NCI-H2196 (cell line): ENCODE results near the gene P4HA1.
"Not testable (repeated sequence)": the region's sequence is repeated elsewhere in the genome, so short reads cannot be mapped to it uniquely, and the experiment has no call there.

Source experiments
- DNase-seq: peaks from one replicate; lab custom pipeline; 2025; ENCODE audit not compliant: unreplicated experiment; lab: John Stamatoyannopoulos, UW

Gene P4HA1

DNA sequence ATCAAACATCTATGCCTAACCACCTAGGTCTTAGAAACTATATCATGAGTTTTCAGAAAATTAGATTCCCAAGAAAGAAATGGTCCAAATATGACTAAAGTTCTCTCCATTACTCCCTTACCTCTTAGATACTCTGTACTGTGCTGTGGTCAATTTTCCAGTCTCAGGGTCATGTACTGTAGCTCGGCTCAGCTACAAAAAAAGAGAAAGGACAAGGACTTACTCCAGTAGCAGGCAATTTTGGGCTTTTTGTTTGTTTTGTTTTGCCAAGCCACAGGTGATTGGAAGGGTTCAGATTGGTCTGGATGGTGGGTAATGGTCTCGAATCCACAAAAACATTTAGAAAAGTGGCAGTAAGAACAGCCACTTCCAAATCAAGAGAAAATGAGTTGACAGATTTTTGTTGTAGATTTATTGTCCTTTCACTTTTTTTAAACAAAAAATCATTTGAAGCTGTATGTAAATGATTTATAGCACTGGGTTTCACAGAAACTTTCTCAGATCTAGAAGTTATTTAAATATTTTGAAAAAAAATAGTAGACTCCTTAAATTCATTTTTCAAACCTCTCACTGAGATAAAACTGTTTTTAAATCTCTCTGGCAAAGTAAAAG lies 52.8 kb downstream of the P4HA1 start:
- DNase-seq, result no peak

DNA sequence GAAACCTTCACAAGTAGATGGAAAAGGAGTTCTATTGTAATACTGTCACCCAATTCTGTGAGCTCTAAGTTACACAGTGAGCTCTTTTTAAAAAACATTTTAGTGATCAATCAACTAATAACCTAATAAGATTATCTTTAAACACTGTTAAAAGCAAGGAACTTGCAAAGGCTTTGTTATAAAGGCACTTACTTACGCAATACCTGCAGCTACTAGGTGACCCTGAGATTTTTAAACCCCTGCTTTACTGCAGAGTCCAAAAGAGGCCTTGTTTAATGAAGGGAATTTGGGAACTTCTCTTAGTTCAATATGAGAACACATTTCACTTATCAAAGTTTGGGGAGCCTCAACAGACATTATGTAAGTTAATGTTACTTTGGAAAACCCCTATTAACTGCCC lies 53.3 kb downstream of the P4HA1 start:
- no peak for DNase-seq

DNA sequence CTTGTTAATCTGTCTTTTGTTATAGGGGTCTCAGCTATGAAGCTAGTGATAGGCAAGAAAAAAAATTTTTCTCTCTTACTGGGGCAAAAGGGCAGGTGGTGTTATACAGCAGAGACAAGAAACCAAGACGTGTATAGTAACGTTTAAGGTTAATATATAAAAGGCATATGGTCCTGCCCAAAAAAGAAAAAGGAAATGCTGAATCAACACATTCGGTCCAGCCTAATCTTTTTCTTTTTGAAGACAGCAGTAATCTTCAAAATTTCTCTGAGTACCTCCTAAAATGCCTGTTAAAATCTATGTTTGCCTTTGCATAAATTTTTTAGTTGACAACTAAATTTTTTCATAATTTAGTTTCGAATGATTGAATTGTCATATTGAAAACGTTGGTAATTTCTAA lies 54.5 kb downstream of the P4HA1 start:
- no peak for DNase-seq

DNA sequence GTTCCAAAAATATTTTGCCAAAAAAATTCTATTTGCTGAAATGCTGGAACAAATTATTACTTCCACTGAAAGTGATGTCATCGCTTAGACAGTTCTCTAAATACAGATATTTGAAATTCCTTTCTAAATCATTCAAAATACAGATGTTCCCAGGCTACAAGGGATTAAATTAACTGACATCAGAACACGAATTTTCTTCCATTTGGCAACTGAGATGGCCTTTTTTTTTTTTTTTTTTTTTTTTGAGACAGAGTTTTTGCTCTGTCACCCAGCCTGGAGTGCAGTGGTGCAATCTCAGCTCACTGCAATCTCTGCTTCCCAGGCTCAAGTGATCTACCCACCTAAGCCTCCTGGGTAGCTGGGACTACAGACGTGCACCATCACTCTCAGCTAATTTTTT lies 57.0 kb downstream of the P4HA1 start:
- DNase-seq, result no peak

DNA sequence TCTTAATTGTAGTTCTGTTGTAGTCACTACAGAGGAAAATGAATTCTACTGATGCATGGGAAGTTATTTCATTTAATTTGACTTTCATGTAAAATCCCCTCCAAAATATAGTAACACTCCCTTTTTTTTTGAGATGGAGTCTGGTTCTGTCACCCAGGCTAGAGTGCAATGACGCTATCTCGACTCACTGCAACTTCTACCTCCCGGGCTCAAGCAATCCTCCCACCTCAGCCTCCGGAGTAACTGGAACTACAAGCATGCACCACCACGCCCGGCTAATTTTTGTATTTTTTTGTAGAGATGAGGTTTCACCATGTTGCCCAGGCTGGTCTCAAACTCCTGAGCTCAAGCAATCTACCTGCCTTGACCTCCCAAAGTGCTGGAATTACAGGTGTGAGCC lies 60.4 kb downstream of the P4HA1 start:
- not testable (repeated sequence) for DNase-seq

DNA sequence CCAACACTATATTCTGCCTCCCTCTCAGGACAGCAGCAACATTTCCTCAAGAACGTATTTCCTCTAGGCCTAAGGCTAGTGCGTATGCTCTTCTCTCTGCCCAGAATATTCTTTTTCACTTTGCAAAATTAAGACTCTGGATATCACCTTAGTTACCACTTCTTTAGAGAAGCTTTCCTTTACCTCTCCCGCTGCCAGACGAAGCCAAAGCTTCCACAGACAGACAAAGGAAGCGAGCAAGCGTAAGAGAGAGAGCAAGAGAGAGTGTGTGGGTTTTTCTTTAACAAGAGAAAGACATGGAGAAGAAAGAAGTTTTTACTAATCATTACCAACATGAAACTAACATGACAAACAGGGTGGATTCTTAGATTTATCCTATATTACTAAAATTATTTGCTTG lies 64.1 kb downstream of the P4HA1 start:
- no peak for DNase-seq

DNA sequence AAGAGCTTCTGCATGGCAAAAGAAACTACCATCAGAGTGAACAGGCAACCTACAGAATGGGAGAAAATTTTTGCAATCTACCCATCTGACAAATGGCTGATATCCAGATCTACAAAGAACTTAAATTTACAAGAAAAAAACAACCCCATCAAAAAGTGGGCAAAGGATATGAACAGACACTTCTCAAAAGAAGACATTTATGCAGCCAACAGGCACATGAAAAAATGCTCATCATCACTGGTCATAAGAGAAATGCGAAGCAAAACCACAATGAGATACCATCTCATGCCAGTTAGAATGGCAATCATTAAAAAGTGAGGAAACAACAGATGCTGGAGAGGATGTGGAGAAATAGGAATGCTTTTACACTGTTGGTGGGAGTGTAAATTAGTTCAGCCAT lies 70.0 kb downstream of the P4HA1 start:
- DNase-seq, result not testable (repeated sequence)

DNA sequence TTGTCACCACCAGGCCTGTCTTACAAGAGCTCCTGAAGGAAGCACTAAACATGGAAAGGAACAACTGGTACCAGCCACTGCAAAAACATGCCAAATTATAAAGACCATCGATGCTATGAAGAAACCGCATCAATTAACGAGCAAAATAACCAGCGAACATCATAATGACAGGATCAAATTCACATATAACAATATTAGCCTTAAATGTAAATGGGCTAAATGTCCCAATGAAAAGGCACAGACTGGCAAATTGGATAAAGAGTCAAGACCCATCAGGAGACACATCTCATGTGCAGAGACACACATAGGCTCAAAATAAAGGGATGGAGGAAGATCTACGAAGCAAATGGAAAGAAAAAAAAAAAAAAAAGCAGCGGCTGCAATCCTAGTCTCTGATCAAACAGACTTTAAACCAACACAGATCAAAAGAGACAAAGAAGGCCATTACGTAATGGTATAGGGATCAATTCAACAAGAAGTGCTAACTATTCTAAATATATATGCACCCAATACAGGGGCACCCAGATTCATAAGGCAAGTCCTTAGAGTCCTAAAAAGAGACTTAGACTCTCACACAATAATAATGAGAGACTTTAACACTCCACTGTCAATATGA lies 73.1 kb downstream of the P4HA1 start:
- DNase-seq, result not testable (repeated sequence)

DNA sequence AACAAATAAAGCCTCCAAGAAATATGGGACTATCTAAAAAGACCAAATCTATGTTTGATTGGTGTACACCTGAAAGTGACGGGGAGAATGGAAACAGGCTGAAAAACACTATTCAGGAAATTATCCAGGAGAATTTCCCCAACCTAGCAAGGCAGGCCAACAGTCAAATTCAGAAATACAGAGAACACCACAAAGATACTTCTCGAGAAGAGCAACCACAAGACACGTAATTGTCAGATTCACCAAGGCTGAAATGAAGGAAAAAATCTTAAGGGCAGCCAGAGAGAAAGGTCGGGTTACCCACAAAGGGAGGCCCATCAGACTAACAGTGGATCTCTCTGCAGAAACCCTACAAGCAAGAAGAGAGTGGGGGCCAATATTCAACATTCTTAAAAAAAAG lies 73.7 kb downstream of the P4HA1 start:
- DNase-seq, result not testable (repeated sequence)

DNA sequence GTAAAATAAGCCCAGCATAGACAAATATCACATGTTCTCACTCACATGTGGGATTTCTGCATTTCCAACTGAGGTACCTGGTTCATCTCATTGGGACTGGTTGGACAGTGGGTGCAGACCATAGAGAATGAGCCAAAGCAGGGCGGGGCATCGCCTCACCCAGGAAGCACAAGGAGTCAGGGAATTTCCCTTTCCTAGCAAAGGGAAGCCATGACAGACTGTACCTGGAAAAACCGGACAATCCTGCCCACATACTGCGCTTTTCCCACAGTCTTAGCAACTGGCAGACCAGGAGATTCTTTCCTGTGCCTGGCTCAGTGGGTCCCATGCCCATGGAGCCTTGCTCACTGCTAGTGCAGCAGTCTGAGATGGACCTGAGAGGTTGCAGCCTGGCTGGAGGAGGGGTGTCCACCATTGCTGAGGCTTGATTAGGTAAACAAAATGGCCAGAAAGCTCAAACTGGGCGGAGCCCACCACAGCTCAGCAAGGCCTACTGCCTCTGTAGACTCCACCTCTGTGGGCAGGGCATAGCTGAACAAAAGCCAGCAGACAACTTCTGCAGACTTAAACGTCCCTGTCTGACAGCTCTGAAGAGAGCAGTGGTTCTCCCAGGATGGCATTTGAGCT lies 75.0 kb downstream of the P4HA1 start:
- not testable (repeated sequence) for DNase-seq

DNA sequence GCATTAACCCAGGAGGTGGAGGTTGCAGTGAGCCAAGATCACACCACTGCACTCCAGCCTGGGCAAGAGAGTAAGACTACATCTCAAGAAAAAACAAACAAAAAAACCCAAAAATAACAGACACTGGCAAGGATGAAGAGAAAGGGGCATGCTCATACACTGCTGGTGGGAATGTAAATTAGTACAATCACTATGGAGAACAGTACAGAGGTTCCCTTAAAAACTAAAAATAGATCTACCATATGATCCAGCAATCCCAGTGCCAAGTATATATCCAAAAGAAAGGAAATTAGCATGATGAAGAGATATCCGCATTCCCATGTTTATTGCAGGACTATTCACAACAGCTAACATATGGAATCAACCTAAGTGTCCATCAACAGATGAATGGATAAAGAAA lies 75.6 kb downstream of the P4HA1 start:
- DNase-seq, result no peak

DNA sequence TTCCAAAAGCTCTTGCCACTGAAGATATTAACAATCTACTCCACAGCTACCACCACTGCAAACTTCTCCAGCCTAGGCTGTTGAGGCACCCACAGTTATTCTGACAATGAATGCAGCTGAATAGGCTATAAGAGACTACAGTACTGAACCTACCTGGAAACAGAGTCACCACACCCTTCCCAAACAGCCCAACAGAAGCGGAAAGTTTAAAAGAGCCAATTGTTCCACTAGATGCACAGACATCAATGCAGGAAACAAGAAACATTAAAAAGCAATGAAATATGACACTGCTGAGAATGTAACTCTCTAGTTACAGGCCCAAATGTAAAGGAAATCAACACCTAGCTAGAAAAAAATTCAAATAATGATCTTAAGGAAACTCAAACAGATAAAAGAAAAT lies 77.6 kb downstream of the P4HA1 start:
- no peak for DNase-seq

DNA sequence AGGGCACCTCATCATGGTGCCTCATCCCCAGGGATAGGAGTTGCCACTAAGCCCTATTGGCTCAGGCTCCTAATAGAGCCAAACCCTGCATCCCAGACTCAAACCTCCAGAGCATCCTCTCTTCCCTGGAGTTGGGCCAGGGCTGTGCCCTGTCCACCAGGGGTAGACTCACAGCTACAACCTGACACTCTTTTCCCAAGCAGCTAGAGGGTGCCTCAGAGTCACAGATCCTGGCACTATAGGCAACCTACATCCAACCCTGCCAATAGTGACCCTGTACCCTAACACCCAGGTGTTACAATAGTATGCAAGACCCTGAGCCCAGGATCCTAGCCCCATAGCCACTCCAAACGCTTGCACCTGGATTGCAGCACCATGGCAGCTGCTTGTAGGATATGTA lies 78.0 kb downstream of the P4HA1 start:
- DNase-seq, result no peak

DNA sequence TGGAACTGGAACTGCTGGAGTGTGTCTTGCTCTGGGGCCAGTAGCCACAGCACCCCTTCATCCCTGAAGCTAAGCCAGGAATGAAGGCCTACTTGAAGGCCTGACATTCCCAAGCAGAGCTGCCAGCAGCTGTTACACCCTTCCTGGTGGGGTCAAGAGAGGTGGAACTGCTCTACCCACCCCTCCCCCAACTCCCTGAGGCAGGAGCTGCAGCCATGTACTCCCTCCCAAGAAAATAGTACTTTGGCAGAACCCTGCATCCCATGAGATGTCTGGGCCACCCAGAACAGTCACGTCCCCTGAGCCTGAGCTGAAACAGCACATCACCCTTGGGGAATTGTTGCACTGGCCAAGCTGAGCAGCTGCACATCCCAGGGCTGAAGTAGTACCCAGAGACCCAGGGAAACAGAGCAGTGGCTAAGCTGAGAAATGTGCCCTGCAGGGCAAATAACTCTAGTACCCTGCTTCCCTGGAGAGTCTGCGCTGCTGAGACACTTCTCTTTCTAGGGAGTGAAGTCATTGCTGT lies 78.6 kb downstream of the P4HA1 start:
- DNase-seq, result no peak

DNA sequence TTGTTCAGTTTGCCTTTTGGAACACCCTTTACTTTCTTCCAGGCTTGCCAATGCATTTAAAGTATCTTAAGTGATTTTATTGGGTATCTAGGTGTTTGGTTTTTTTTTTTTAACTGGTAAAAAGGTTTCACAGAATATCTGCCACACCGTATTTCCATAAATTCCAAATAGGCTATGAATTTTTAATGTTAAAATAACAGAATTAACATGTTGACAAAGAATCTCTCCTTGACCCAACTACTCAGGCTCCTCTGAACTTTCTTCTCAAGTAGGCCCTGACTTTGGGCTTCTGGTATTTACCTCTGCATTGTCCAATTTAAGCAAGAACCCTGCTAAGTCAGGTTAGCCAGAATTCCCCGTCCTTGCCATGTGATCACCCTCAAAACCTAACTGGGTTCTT lies 80.9 kb downstream of the P4HA1 start:
- no peak for DNase-seq

DNA sequence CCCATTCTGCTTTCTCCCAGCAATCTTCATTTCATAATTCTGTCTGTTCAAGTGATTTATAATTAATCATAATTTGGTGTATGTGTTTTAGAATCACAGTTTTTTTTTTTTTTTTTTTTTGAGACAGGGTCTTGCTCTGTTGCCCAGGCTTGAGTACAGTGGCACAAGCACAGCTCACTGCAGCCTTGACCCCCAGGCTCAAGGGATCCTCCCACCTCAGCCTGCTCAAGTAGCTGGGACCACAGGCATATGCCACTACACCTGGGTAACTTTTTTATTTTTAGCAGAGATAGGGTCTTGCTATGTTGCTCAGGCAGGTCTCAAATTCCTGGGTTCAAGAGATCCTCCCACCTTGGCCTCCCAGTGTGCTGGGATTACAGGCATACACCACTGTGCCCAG lies 92.8 kb downstream of the P4HA1 start:
- no peak for DNase-seq

DNA sequence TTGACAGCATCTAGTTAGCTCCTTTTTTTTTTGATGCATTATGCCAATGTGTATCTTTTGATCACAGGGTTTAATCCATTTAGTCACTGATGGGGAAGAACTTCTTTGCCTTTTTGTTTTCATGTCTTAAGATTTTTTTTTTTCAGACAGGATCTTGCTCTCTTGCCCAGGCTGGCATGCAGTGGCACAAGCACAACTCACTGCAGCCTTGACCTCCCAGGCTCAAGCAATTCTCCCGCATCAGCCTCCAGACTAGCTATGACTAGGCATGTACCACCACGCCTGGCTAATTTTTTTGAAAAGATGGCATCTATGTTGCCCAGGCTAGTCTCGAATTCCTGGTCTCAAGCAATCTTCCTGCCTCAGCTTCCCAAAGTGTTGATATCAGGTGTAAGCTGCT lies 95.7 kb downstream of the P4HA1 start:
- DNase-seq, result no peak

DNA sequence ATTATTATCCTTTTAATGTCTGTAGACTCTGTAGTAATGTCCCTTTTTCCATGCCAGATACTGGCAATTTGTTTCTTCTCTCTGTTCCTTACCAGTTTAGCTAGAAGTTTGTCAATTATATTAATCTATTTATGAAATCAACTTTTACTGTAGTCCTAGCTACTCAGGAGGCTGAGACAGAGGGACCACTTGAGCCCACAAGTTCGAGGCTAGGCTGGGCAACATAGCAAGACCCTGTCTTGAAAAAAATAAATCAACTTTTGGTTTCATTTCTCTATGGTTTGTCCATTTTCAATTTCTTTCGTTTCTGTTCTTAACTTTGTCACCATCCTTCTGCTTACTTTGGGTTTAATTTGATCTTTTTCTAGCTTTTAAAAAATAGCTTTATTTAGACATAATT lies 99.6 kb downstream of the P4HA1 start:
- no peak for DNase-seq

DNA sequence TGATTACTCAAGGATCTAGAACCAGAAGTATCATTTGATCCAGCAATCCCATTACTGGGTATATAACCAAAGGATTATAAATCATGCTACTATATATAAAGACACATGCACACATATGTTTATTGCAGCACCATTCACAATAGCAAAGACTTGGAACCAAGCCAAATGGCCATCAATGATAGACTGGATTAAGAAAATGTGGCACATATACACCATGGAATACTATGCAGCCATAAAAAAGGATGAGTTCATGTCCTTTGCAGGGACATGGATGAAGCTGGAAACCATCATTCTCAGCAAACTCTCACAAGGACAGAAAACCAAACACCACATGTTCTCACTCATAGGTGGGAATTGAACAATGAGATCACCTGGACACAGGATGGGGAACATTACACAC lies 101.2 kb downstream of the P4HA1 start:
- DNase-seq, result not testable (repeated sequence)

DNA sequence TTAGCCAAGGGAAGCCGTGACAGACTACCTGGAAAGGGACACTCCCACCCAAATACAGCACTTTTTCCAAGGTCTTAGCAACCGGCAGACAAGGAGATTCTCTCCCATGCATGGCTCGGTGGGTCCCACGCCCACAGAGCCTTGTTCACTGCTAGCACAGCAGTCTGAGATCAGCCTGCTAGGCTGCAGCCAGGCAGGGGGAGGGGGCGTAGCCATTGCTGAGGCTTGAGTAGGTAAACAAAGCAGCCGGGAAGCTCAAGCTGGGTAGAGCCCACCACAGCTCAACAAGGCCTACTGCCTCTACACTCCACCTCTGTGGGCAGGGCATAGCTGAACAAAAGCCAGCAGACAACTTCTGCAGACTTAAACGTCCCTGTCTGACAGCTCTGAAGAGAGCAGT lies 106.9 kb downstream of the P4HA1 start:
- DNase-seq, result not testable (repeated sequence)

DNA sequence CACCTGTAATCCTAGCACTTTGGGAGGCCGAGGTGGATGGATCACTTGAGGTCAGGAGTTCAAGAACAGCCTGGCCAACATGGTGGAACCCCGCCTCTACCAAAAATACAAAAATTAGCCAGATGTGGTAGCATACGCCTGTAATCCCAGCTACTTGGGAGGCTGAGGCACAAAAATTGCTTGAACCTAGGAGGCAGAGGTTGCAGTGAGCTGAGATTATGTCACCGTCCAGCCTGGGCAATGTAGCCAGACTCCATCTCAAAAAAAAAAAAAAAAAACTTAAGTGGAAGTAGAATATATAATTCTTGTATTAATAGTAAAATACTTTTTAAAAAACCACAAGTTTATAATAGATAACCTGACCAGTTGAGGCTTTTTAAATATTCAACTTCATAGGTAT lies 112.0 kb downstream of the P4HA1 start:
- not testable (repeated sequence) for DNase-seq

DNA sequence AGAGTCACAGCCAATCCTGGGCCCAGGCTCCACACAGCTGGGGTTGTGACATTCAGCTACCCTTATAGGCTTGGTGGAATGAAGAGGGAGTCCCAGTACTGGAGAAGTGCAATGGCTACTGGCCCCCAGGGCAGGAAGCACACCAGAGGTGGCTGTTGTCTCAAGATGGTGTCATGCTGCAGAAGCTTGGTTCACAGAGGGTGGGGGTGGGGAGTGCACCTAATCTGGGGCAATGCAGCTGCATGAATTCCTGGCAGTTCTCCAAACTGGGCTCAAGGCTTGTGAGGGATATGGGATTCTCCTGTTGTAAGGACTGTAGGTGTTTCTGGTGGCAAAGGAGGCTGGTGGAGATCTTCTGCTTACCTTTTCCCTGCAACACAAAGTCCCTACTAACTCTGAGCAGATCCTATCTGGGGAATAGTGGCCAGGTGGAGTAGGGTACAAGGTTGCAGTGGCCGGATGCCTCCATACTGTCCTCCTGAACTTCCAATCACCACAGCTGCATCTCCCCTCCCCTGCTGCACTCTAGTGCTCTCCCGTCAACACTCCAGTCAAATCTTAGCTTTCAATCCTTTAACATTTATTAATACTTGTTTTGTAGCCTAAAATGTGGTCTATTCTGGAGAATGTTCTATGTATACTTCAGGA lies 114.7 kb downstream of the P4HA1 start:
- no peak for DNase-seq
